ENCODE measurements around the gene NECTIN1.

The NECTIN1 gene

DNA sequence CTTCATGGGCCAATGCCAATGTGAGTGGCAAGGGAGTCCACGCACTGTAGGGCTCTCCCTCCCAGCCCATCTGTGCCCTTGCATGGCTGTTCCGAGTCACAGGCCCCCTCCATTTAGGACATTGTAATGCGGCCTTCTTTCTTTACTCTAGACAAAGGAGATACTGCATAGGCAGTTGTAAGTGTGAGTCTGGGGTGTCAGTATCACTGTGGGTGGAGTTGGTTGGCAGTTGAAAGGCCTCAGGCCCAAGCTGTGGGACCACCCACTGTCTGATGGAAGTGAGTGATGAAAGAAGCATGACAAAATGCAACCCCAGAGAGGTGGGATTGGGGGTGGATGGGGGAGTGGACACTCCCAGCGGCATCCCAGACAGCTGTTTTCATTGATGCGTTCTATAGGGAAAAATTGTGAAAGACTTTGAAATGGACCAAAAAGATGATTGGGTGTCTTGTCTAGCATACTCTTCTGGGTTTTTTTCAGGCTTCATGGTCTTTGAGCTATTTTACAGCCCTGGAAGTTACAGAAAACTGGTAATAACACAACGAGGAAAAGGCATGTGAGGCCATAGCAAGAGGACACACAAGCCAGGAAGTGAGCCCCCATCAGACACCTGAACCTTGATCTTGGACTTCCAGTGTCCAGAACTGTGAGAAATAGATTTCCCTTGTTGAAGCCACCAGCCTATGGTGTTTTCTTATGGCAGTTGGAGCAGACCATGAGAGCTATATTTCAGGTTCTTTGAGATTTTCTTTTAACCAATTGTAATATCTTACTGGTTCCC lies 114.6 kb downstream of the NECTIN1 start:
- no peak for DNase-seq

DNA sequence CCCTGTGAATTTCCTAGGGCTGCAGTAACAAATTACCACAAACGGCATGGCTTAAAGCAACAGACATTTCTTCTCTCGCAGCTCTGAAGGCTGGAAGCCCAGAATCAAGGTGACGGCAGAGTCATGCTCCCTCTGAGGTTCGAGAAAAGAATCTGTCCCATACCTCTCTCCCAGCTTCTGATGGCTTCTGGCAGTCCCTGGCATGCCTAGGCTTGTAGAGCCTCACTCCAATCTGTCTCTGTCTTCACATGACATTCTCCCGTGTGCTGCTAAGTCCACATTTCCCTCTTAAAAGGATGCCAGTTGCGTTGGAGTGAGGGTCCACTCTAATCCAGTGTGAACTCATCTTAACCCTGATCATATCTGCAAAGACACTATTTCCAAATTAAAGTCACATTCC lies 116.2 kb downstream of the NECTIN1 start:
- no peak for DNase-seq

DNA sequence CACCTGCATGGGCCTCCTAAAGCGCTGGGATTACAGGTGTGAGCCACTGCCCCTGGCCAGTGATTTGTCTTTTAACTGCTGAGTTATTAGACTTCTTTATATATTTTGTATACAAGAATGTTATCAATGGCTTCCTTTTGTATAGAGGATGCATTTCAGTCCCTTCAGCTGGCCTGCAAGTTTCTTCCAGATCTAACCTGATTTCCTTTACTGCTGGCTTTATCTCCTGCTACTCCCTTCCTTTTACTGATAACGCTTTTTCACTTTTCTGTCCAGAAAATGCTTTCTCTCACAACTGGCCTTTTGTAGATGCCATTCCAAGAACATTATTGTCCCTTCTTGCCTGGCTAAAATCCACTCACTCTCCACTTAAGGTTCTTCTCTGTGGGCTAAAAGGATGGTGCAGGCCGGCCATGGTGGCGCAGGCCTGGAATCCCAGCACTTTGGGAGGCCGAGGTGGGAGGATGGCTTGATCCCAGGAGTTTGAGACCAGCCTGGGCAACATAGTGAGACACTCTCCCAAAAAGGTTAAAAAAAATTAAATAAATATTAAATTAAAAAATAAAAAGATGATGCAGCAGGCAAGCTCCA lies 118.1 kb downstream of the NECTIN1 start:
- DNase-seq, result no peak

DNA sequence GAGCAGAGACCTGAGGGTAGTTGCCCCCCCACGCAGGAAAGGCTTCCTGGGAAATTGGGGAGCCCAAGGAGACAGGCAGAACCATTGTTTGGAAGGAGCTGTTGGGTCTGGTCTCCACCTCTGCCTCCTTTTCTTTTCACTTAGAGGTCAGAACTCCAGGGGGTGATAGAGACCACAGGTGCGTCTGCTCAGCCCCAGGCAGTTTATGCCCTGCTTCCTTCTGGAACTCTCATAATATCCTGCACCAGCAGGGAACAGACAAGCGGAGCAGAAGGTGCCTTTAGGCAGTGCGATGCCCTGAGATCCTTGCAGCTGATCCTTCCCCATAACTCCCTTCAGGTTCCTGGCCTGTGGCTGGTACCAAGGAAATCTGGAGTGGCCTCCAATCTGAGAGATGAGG lies 120.2 kb downstream of the NECTIN1 start:
- DNase-seq, result no peak

DNA sequence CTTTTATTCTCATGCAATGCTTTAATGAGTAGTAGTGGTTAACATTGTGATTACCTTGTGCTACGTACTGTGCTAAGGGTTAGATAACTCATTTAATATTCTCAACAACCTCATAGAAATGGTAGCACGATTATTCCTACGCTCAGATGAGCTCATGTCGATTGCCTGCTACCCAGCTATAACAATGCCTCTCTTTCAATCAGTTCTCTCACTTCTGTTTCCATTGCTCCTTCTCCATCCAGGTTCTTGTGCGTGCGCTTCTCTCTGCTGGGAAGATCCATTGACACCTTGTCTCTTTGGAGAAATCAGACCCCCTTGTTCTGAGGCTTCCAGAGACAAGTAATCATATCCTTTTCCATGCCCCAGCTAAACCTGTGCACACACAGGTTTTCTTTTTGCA lies 120.8 kb downstream of the NECTIN1 start:
- no peak for DNase-seq

DNA sequence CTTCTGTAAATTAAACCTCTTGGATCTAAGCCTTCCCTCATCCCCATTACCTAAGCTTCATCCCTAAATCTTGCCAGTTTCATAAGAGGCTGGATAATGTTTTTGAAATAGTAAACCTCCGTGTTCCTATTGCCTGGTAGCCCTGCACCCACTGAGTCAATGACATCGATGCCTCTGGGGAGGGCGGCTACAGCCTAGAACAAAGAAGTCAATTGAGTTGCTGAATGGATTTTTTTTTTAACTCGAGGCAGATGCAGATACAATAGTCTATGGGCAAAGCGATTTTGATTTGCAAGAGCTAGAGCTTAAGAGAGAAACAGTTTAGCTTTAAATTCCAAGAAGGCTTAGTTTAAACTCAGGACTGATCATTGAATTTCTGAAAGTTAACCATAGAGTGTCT lies 121.3 kb downstream of the NECTIN1 start:
- no peak for DNase-seq

DNA sequence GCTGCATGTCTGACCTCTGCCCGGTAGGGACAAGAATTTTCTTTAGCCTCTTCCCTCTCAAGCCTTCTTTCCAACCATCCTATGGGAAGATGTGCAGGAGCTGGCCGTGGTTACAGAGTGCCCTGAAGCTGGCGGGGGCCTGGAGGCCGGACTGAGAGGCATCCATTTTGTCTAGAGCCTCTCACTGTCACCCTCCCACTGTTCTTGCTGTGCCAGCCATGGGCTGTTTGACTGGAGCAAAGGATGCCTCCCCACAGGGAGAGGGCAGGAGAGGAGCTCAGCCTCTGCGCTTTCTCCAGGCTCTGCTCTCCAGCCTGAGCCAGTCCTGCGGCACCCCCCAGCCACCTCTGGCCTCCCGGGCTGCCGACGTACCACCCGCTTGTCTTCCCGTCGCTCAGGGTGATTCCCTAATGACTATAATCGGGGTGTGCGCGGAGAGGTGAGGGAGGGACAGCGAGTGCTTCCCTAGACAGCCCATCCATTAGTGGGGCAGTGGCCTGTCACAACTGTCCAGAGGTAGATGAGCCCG lies 123.8 kb downstream of the NECTIN1 start:
- no peak for DNase-seq

DNA sequence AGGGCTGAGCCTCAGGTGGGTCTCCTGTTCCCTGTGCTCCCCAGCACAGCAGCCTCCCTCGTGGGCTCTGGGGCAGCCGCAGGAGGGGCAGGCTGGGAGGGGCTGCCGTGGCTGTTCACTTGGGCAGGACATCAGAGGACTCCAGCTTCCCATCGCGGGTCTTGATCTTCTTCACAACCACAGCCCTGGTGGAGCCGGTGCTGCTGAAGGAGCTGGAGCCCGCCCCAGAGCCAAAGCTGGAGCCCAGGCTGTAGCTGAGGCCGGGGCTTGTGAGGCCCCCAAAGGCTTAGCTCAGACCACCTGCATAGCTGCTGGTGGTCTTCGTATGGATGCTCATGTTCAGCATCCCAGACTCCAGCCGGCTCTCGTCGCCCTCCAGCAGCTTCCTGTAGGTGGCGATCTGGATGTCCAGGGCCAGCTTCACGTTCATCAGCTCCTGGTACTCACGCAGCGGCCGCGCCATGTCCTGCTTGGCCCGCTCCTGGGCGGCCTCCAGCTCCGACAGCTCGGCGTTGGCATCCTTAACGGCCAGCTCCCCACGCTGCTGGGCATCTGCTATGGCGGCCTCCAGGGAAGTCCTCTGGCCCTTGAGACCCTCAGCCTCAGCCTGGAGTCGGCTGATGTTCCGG lies 126.1 kb downstream of the NECTIN1 start:
- no peak for DNase-seq

DNA sequence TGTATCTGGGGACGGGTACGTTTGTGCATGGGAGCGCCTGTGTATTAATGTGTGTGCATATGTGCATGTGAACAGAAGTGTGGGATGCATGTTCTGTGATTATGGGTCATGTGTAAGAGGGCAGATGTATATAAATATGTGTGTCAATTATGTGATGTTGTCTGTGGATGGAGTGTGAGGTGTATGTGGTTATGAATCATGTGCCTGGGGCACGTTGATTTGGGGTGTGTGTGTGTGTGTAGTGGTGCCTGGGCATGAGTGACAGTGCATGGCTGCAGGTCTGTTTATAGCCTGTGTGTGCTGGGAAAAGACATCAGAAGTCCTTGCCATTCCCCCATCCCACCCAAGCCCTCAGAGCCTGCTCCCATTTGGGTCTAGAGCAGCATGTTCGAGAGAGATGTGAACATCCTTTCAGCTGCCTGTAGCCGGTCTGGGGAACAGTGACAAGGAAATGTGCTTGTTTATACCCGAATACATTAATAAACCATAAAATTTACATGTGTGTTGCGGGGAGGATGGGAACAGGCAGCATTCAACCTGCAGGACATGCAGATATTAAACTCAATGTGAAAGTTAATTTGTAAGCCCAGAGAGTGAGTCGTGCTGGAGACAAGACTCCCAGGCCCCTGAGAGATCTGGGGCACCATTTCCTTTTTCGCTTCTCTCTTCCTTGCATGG lies 129.0 kb downstream of the NECTIN1 start:
- DNase-seq, result no peak

DNA sequence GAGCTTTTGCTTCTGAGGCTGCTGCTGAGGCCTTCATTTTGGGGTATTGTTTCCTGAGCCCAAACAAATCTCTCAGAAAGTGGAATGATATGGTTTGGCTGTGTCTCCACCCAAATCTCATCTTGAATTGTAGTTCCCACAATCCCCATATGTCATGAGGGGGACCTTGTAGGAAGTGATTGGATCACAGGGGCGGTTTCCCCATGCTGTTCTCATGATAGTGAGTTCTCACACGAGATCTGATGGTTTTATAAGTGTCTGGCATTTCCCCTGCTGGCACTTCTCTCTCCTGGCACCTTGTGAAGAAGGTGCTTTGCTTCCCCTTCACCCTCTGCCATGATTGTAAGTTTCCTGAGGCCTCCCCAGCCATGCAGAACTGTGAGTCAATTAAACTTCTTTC lies 133.1 kb downstream of the NECTIN1 start:
- peak; percentile 40 to 61 (median 43) for DNase-seq

DNA sequence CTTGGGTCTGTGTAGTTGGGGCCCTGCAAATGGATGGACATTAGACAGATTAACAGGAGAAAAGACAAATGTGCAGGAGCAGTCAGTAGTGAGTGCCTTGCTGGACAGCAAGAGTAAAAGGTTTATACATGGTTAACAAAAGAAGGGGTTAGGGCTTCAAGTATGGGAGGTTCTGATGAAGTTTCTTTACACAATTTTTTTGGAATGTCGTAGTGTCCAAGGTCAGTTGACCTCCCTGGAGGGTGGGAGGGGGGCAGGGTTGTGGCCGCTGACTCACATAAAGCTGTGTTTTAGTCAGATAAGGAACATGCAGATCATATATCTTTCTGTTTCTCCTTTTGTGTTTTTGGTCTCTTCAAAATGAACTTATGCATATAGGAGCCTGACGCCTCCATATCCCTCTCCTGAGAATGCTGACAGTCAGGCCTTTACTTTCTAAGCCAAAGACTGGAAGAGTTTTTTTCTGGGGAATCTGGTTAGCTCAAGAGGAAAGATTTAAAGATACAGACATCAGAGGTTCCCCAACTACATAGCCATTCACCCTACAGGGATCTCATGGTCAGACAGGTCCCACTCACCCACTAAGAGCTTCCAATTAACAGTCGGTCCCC lies 134.3 kb downstream of the NECTIN1 start:
- peak; percentile 78 to 83 (median 82) for DNase-seq

DNA sequence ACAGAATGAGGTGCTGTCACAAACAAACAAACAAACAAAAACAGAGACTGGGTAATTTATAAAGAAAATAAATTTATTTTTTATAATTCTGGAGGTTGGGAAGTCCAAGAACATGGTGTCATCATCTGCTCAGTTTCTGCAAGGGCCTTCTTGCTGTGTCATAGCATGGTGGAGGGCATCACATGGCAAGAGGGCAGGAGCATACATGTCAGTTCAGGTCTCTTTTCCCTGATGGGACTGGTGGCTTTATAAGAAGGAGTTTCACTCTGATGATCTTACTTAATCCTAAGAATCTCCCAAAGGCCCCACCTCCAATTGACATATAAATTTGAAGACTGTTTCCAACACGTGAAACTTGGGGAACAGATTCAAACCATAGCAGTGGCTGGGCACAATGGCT lies 135.7 kb downstream of the NECTIN1 start:
- peak in 2 of 3 donors; percentile 25 to 34 for DNase-seq

DNA sequence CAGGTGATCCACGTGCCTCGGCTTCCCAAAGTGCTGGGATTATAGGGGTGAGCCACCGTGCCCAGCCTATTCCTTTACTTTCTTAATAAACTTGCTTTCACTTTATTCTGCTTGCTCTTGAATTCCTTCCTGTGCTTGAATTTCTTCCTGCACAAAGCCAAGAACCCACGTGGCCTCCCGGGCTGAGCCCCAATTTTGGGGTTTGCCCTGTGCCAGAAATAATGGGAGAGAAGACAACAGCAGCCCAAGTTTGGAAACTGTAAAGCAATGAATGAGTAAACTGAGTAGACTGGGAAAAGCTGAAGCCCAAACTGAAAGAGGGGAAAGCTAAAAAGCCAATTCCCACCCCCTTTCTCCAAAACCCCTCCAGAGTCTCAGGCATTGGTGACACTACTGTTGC lies 136.4 kb downstream of the NECTIN1 start:
- no peak for DNase-seq

DNA sequence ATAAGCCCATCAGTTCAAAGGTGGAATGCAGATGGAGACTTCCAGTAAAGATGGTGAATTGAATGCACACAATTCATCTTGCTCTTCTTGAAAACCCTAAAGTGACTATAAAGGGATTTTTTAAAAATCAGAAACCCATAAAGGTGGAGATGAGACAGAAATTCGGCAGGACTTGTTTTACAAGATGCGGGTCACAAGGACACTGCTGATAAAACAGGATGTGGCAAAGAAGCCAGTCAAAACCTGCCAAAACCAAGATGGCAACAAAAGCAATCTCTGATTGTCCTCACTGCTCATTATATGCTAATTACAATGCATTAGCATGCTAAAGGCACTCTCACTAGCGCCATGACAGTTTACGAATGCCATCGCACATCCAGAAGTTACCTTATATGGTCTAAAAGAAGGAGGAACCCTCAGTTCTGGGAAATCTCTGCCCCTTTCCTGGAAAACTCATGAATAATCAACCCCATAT lies 137.1 kb downstream of the NECTIN1 start:
- DNase-seq, result no peak

DNA sequence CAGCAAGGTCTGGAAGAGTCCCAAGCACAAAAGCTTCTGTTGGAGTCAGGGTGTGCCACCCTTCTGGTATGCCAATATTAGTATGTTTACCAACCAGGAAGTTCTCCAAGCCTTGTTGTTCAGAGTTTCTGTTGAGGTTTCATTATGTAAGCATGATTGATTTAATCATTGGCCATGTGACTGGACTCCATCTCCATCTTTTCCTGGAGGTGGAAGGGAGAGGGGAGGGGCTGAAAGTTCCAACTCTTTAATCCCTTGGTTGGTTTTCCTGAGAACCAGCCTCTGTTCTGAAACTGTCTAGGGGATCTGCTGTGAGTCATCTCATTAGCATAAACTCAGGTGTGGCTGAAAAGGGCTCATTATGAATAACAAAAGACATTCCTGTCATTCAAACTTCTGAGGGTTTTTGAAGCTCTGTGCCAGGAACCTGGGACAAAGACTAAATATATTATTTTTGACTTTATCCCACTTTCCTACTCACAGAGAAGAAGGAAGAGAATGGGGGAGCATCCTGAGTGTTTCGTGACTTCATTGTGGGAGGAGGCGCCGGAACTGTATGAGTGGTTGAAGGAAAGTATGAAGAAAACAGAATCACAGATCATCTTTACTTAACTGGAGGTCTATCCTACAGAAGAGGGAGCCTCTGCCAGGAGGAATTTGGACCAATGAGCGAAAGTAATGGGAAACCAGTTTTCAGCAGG lies 138.2 kb downstream of the NECTIN1 start:
- DNase-seq, result peak; percentile 19 to 50 (median 41)

DNA sequence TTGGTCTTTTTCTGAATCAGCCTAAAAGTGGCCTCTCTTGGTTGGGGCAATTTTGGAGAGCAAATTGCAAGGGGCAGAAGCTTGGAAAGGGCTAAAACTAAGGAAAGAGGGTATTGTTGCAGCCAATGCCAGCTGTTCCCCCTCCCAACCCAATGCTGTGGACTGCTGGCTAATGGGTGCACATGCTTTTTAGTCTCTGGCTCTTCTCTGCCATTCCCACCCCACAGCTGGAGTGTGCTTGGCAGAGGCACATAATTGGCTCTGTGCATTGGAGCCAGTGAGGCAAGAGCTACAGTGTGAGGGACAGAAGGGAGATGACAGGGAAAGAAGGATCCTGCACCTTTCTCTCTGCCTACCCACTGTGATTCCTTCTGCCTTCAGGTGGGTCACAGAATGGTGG lies 140.0 kb downstream of the NECTIN1 start:
- no peak for DNase-seq

Measured in suppressor macrophage treated with lipopolysaccharide for 1 hour (primary cell).